Islet of Langerhans (tissue), 1 donor: Measurements from ENCODE around the gene GHR.

Source experiments
- FAIRE-seq: peaks from one replicate; lab custom pipeline; 2011; peaks lifted over from hg19 to GRCh38; lab: Jason Lieb, UNC

GHR gene

GRCh38 chr5:42516282-42517042 is 93.2 kb downstream of the GHR start:
- no peak for FAIRE-seq

GRCh38 chr5:42517164-42517563 is 93.9 kb downstream of the GHR start:
- FAIRE-seq: no peak

- no peak for FAIRE-seq
Measured at GRCh38 chr5:42518595-42519221, 95.5 kb downstream of the GHR start.

GRCh38 chr5:42520203-42520602 is 97.0 kb downstream of the GHR start:
- FAIRE-seq: no peak

GRCh38 chr5:42520957-42521356 is 97.7 kb downstream of the GHR start:
- FAIRE-seq: no peak

- no peak for FAIRE-seq
Measured at GRCh38 chr5:42521406-42521805, 98.2 kb downstream of the GHR start.

GRCh38 chr5:42522783-42523182 is 99.5 kb downstream of the GHR start:
- FAIRE-seq: no peak

GRCh38 chr5:42526179-42526578 is 102.9 kb downstream of the GHR start:
- FAIRE-seq: no peak

GRCh38 chr5:42531611-42532010 is 108.4 kb downstream of the GHR start:
- FAIRE-seq: no peak

GRCh38 chr5:42542106-42542505 is 118.9 kb downstream of the GHR start:
- FAIRE-seq: no peak

- no peak for FAIRE-seq
Measured at GRCh38 chr5:42543774-42544173, 120.5 kb downstream of the GHR start.

GRCh38 chr5:42545038-42545437 is 121.8 kb downstream of the GHR start:
- FAIRE-seq: no peak

GRCh38 chr5:42547141-42547540 is 123.9 kb downstream of the GHR start:
- FAIRE-seq: no peak

GRCh38 chr5:42547894-42548293 is 124.7 kb downstream of the GHR start:
- FAIRE-seq: no peak

GRCh38 chr5:42552597-42552996 is 129.4 kb downstream of the GHR start:
- FAIRE-seq: no peak

- FAIRE-seq: no peak
Measured at GRCh38 chr5:42553461-42553860, 130.2 kb downstream of the GHR start.

- FAIRE-seq: no peak
Measured at GRCh38 chr5:42555010-42555409, 131.8 kb downstream of the GHR start.

- no peak for FAIRE-seq
Measured at GRCh38 chr5:42555797-42556196, 132.6 kb downstream of the GHR start.

GRCh38 chr5:42557689-42558088 is 134.4 kb downstream of the GHR start:
- no peak for FAIRE-seq

GRCh38 chr5:42561656-42562055 is 138.4 kb downstream of the GHR start:
- no peak for FAIRE-seq

GRCh38 chr5:42564689-42565356 is 141.6 kb downstream of the GHR start:
- FAIRE-seq: no peak

- FAIRE-seq: no peak
Measured at GRCh38 chr5:42566652-42567295, 143.5 kb downstream of the GHR start.

- no peak for FAIRE-seq
Measured at GRCh38 chr5:42569325-42569724, 146.1 kb downstream of the GHR start.
